OCI-LY3 (cell line): ENCODE data around the gene SOX1.

Experiments
- H2AFZ ChIP-seq: fragments of 200-600, 300-600 bp; shearing (Covaris generic); 2 replicates; pipeline ENCODE4 v1.6.0; 2014; ENCODE audit warnings: antibody characterized with exemption, low read depth, low read length
- H3K27ac ChIP-seq: fragments of 200-600, 300-600 bp; sonication (generic); 2 replicates; pipeline ENCODE4 v1.5.1; 2014; ENCODE audit warnings: mild to moderate bottlenecking, low read length, moderate library complexity, mixed read lengths
- H3K27me3 ChIP-seq: fragments of 200-600, 300-600 bp; sonication (generic); 2 replicates; pipeline ENCODE4 v1.6.1; 2014; ENCODE audit warnings: low read depth, low read length, mixed read lengths
- H3K36me3 ChIP-seq: fragments of 200-600, 300-600 bp; sonication (generic); replicated peaks from 2 replicates; pipeline ENCODE3; 2014; ENCODE audit warnings: low read depth, low read length, mixed read lengths
- H3K4me1 ChIP-seq: fragments of 300-600, 200-600 bp; sonication (generic); 2 replicates; pipeline ENCODE4 v1.6.1; 2014; ENCODE audit warnings: low read length, mixed read lengths
- H3K4me2 ChIP-seq: fragments of 200-600, 300-600 bp; sonication (generic); 2 replicates; pipeline ENCODE4 v1.6.1; 2014; ENCODE audit warnings: low read length, mixed read lengths
- H3K4me3 ChIP-seq: fragments of 300-600, 200-600 bp; sonication (generic); 2 replicates; pipeline ENCODE4 v1.5.1; 2014; ENCODE audit warnings: antibody characterized with exemption, mild to moderate bottlenecking, low read length, moderate library complexity
- H3K79me2 ChIP-seq: fragments of 300-600, 200-600 bp; shearing (Covaris generic); 2 replicates; pipeline ENCODE4 v1.6.1; 2014; ENCODE audit warnings: mild to moderate bottlenecking, low read length, mixed read lengths
- H3K9ac ChIP-seq: fragments of 300-600, 200-600 bp; shearing (Covaris generic); 2 replicates; pipeline ENCODE4 v1.6.0; 2014; ENCODE audit warnings: mild to moderate bottlenecking, low read length, moderate library complexity
- H3K9me3 ChIP-seq: fragments of 200-600, 300-600 bp; shearing (Covaris generic); 2 replicates; pipeline ENCODE4 v1.6.1; 2014; ENCODE audit warnings: low read length, mixed read lengths; ENCODE audit not compliant: insufficient read depth
- H4K20me1 ChIP-seq: fragments of 200-600, 300-600 bp; sonication (generic); 2 replicates; pipeline ENCODE4 v1.6.1; 2016; ENCODE audit warnings: low read length, mixed read lengths; ENCODE audit not compliant: insufficient read depth
- CTCF ChIP-seq: fragments of 200-600, 300-600 bp; sonication (generic); IDR thresholded peaks from 2 replicates; pipeline ENCODE4 v1.5.1; 2014; ENCODE audit warnings: antibody characterized with exemption, low read length, low read depth
- EZH2phosphoT487 ChIP-seq: fragments of 200-600 bp; shearing (Covaris generic); IDR thresholded peaks from 2 replicates; pipeline ENCODE4 v1.6.1; 2018; ENCODE audit warnings: antibody characterized with exemption, mixed run types, low read depth

SOX1 gene

GRCh38 chr13:112104881-112105234 is 37.9 kb downstream of the SOX1 start:
- H3K9me3 ChIP-seq: no peaks in the 10 kb centered on the region
- no peak overlapping the region for H3K4me2 ChIP-seq
- no peak overlapping the region for H3K27ac ChIP-seq
- H4K20me1 ChIP-seq: no peaks in the 10 kb centered on the region
- H2AFZ ChIP-seq: no peak overlapping the region
- TF ChIP-seq CTCF (no peak), EZH2phosphoT487 (no peak)
- no peak overlapping the region for H3K4me3 ChIP-seq
- H3K79me2 ChIP-seq: no peaks in the 10 kb centered on the region
- H3K27me3 ChIP-seq: no peaks in the 10 kb centered on the region
- no peaks in the 10 kb centered on the region for H3K36me3 ChIP-seq
- no peaks in the 10 kb centered on the region for H3K4me1 ChIP-seq
- no peak overlapping the region for H3K9ac ChIP-seq

DNA sequence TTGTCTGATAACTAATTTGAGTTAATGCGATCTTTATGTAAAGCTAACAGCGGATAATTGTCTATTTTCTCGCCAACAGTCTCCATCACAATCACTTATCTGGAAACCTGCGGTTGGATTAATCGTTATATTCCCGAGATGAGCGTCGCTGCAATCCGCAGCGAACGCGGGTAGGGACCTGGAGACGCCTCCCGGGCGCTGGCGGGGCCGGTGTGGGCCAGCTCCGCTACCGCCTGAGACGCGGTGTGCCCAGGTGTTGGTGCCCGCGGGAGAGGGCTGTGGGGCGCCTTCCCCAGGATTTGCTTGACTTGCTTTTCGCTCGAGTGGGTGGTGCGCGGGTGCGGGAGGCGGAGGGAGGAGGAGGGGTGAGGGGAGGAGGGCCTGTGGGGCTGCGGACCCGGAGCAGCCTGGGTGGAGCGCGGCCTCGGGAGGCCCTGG is 38.3 kb downstream of the SOX1 start:
- Histone ChIP-seq H3K27me3 (no peaks in the 10 kb centered on the region), H3K4me2 (no peak overlapping the region), H4K20me1 (no peaks in the 10 kb centered on the region), H3K9ac (no peak overlapping the region), H3K4me3 (no peak overlapping the region), H2AFZ (no peak overlapping the region), H3K4me1 (no peaks in the 10 kb centered on the region), H3K9me3 (no peaks in the 10 kb centered on the region), H3K27ac (no peak overlapping the region), H3K79me2 (no peaks in the 10 kb centered on the region), H3K36me3 (no peaks in the 10 kb centered on the region)
- no peak for TF ChIP-seq CTCF
- no peak for TF ChIP-seq EZH2phosphoT487

DNA sequence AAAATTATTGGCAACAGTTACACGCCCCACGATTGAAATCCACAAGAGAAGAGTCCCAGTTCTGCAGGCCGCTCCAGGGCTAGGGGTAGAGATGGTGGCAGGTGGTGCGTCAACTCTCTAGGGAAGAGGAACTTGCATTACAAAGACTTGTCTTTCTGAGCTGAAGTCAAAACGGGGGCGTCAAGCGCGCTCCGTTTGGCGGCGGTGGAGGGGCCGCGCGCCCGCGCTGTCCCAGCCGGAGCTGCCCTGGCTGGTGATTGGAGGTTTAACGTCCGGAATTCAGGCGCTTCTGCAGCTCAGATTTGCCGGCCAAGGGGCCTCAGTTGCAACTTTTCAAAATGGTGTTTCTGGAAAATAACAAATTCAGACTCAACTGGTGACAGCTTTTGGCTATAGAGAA is 38.9 kb downstream of the SOX1 start:
- no peak overlapping the region for H3K4me2 ChIP-seq
- H3K36me3 ChIP-seq: no peaks in the 10 kb centered on the region
- H3K9ac ChIP-seq: no peak overlapping the region
- H3K27me3 ChIP-seq: no peaks in the 10 kb centered on the region
- H3K4me1 ChIP-seq: no peaks in the 10 kb centered on the region
- no peaks in the 10 kb centered on the region for H4K20me1 ChIP-seq
- no peak overlapping the region for H3K4me3 ChIP-seq
- no peak overlapping the region for H3K27ac ChIP-seq
- no peaks in the 10 kb centered on the region for H3K79me2 ChIP-seq
- no peaks in the 10 kb centered on the region for H3K9me3 ChIP-seq
- no peak overlapping the region for H2AFZ ChIP-seq
- TF ChIP-seq EZH2phosphoT487 (no peak), CTCF (no peak)

GRCh38 chr13:112106478-112107141 is 39.7 kb downstream of the SOX1 start:
- Histone ChIP-seq H3K4me3 (no peak overlapping the region), H3K27me3 (no peaks in the 10 kb centered on the region), H4K20me1 (no peaks in the 10 kb centered on the region), H3K27ac (no peak overlapping the region), H3K4me1 (no peaks in the 10 kb centered on the region), H3K9ac (no peak overlapping the region), H3K36me3 (no peaks in the 10 kb centered on the region), H2AFZ (no peak overlapping the region), H3K4me2 (no peak overlapping the region), H3K9me3 (no peaks in the 10 kb centered on the region), H3K79me2 (no peaks in the 10 kb centered on the region)
- no peak for TF ChIP-seq CTCF
- TF ChIP-seq EZH2phosphoT487: no peak
